PC-3 (cell line): Measurements from ENCODE around the gene THBS4. TPM values are rescaled to one million over a fixed set of nuclear protein-coding genes. Genes with fewer than 3 reads are reported as not detected.

ENCODE experiments used
- ATAC-seq: fragments of 200-7000 bp; cut with Tn5 transposase; 2 replicates; pipeline ENCODE4 v1.9.1; 2020; ENCODE audit warnings: mild to moderate bottlenecking, moderate library complexity
- BruUV-seq: library from RNA; stranded (reverse); fragments of 400-500 nt; replicated peaks from 2 replicates; lab custom pipeline; 2021; lab: Mats Ljungman, UMichigan
- CTCF ChIA-PET: fragments of 300-600 bp; sonication (Branson Sonifier 250); formaldehyde crosslinking; loops from one replicate; lab custom pipeline; 2022; ENCODE audit warnings: antibody characterized with exemption; lab: Charles Lee
- POLR2A ChIA-PET: fragments of 300-600 bp; sonication (Branson Sonifier 250); formaldehyde crosslinking; loops from one replicate; lab custom pipeline; 2022; ENCODE audit warnings: antibody characterized with exemption; ENCODE audit not compliant: unreplicated experiment; lab: Charles Lee
- DNase-seq: peaks from one replicate; pipeline ENCODE4 v3.0.0-alpha.2; 2015
- H2AFZ ChIP-seq: fragments of 300-600 bp; sonication (generic); 2 replicates; pipeline ENCODE4 v1.6.0; 2016; ENCODE audit warnings: antibody characterized with exemption, low read length
- H3F3A ChIP-seq: fragments of 300-600 bp; sonication (generic); one replicate; pipeline ENCODE4 v1.6.0; 2017; ENCODE audit warnings: antibody characterized with exemption, low read length, control low read depth, mild to moderate bottlenecking; ENCODE audit not compliant: unreplicated experiment
- H3K27ac ChIP-seq: fragments of 300-600 bp; sonication (generic); 2 replicates; pipeline ENCODE4 v1.5.1; 2016; ENCODE audit warnings: mild to moderate bottlenecking, low read length
- H3K27me3 ChIP-seq: fragments of 300-600 bp; sonication (generic); 2 replicates; pipeline ENCODE4 v1.6.1; 2016; ENCODE audit warnings: low read length, mixed read lengths
- H3K36me3 ChIP-seq: fragments of 300-600 bp; sonication (generic); 2 replicates; pipeline ENCODE4 v1.6.1; 2016; ENCODE audit warnings: low read depth, mixed run types, low read length, mixed read lengths
- H3K4me1 ChIP-seq: fragments of 300-600 bp; sonication (generic); 2 replicates; pipeline ENCODE4 v1.5.1; 2016; ENCODE audit warnings: low read length; ENCODE audit not compliant: insufficient read depth
- H3K4me2 ChIP-seq: fragments of 300-600 bp; sonication (generic); 2 replicates; pipeline ENCODE4 v1.6.0; 2016; ENCODE audit warnings: low read length
- H3K4me3 ChIP-seq: fragments of 300-600 bp; sonication (generic); 2 replicates; pipeline ENCODE4 v1.5.1; 2016; ENCODE audit warnings: mild to moderate bottlenecking, low read length, mixed read lengths
- H3K79me2 ChIP-seq: fragments of 300-600 bp; sonication (generic); 2 replicates; pipeline ENCODE4 v1.6.1; 2017; ENCODE audit warnings: low read length, mixed read lengths
- H3K9ac ChIP-seq: fragments of 300-600 bp; sonication (generic); 2 replicates; pipeline ENCODE4 v1.6.0; 2016; ENCODE audit warnings: mild to moderate bottlenecking, low read length
- H3K9me2 ChIP-seq: fragments of 300-600 bp; sonication (generic); replicated peaks from 2 replicates; pipeline ENCODE4 v1.6.1; 2016; ENCODE audit warnings: mixed run types, low read length, mixed read lengths
- H3K9me3 ChIP-seq: fragments of 300-600 bp; sonication (generic); 2 replicates; pipeline ENCODE4 v1.6.1; 2016; ENCODE audit warnings: low read length, mixed read lengths
- H4K20me1 ChIP-seq: fragments of 300-600 bp; sonication (generic); 2 replicates; pipeline ENCODE4 v1.6.1; 2016; ENCODE audit warnings: low read length, mixed read lengths
- EZH2 ChIP-seq: fragments of 300-600 bp; sonication (generic); IDR thresholded peaks from one replicate; pipeline ENCODE4 v1.6.1; 2017; ENCODE audit warnings: antibody characterized with exemption, mild to moderate bottlenecking, low read length; ENCODE audit not compliant: unreplicated experiment
- EZH2phosphoT487 ChIP-seq: fragments of 300-600 bp; sonication (generic); IDR thresholded peaks from 2 replicates; pipeline ENCODE4 v1.6.1; 2018; ENCODE audit warnings: mild to moderate bottlenecking, antibody characterized with exemption, low read length, borderline replicate concordance
- intact Hi-C: fragments of 100-400 bp; cut with micrococcal nuclease; formaldehyde crosslinking; loops from 2 replicates; pipeline ENCODE4 v1.9.0; 2023
- total RNA-seq: library from RNA; depleted of rRNA; stranded (reverse); fragments of >200 nt; gene quantifications from 2 replicates; pipeline ENCODE4 v1.2.3, GENCODE V29; 2014
- TF ChIP-seq, protein P1 (sequence below): fragments of 300-600 bp; sonication (generic); conservative IDR thresholded peaks from 2 replicates; pipeline ENCODE4 v1.5.1; 2017; ENCODE audit warnings: antibody characterized with exemption, low read depth, mild to moderate bottlenecking, low read length

The THBS4 gene
- total RNA-seq, 1 experiment from 2014 or later = 0.29 TPM

DNA sequence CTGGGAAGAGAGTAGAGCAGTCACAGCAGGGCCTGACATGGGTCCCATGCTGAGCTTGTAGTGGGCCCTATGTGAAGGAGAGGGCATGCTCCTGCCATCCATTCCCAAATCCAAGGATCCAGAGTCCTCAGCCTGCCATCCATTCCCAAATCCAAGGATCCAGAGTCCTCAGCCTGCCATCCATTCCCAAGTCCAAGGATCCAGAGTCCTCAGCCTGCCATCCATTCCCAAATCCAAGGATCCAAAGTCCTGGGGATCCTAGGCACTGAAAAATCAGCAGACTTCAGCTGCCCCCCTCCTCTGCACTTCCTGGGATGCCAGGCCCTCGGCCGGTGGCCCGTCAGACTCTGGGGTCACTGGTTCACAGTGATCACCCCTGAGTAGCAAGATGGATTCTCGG is 33.6 kb downstream of the THBS4 start:
- Histone ChIP-seq H3K4me1 (no peaks in the 10 kb centered on the region; the same call in 1 of the 2 replicates), H2AFZ (no peak overlapping the region), H3K27ac (no peak overlapping the region), H3K79me2 (no peaks in the 10 kb centered on the region), H3K4me3 (no peak overlapping the region), H3K27me3 (0 out of 2 replicates have a peak, but pooled peaks cover 4% of the 10 kb centered on the region), H3K36me3 (no peaks in the 10 kb centered on the region), H3K9ac (no peak overlapping the region), H3K9me2 (no peaks in the 10 kb centered on the region), H3F3A (no peaks in the 10 kb centered on the region), H3K4me2 (no peak overlapping the region), H4K20me1 (no peaks in the 10 kb centered on the region), H3K9me3 (no peaks in the 10 kb centered on the region)
- POLR2A ChIA-PET = no interaction called here
- BruUV-seq = no TSS peak
- ATAC-seq (no peak), DNase-seq (no peak)
- no peak for TF ChIP-seq EZH2
- no peak for TF ChIP-seq EZH2phosphoT487
- TF ChIP-seq, protein P1, sequence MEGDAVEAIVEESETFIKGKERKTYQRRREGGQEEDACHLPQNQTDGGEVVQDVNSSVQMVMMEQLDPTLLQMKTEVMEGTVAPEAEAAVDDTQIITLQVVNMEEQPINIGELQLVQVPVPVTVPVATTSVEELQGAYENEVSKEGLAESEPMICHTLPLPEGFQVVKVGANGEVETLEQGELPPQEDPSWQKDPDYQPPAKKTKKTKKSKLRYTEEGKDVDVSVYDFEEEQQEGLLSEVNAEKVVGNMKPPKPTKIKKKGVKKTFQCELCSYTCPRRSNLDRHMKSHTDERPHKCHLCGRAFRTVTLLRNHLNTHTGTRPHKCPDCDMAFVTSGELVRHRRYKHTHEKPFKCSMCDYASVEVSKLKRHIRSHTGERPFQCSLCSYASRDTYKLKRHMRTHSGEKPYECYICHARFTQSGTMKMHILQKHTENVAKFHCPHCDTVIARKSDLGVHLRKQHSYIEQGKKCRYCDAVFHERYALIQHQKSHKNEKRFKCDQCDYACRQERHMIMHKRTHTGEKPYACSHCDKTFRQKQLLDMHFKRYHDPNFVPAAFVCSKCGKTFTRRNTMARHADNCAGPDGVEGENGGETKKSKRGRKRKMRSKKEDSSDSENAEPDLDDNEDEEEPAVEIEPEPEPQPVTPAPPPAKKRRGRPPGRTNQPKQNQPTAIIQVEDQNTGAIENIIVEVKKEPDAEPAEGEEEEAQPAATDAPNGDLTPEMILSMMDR = no peak
- CTCF ChIA-PET = no interaction called here
- intact Hi-C loops = loop anchor here (5.0 kb wide), 1 partner anchor 131 kb away; no protein-coding TSS in a partner anchor

DNA sequence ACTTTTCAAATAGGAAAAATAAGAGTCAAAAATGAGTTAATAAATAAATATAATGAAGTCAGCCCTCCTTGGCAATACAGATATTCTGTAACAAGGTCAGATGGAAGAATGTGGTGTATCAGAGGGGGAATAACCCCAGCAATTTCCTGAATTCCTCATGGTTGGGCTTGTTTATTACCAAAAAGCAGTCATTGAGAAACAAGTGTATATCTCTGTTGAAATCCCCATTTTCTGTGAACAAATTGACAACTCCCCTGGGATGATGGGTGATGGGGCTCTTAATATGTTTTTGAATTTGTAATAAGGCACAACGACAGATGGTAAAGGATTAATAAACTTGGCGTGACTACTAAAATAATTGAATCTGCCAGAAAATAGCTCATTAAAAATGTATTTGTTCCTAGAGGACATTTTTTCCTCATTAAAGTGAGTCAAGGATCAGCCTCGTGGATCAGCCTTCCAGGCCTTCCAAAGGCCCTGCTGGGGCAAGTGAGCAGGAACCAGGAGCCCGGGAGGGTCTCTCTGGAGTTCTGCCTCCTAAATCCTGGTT is 34.2 kb downstream of the THBS4 start:
- Histone ChIP-seq H3K36me3 (no peaks in the 10 kb centered on the region), H4K20me1 (no peaks in the 10 kb centered on the region), H3K4me2 (no peak overlapping the region), H3K9me2 (no peaks in the 10 kb centered on the region), H3K79me2 (no peaks in the 10 kb centered on the region), H3K27me3 (0 out of 2 replicates have a peak, but pooled peaks cover 4% of the 10 kb centered on the region), H3K4me3 (no peak overlapping the region), H3K4me1 (no peaks in the 10 kb centered on the region; the same call in 1 of the 2 replicates), H3K9me3 (no peaks in the 10 kb centered on the region), H2AFZ (no peak overlapping the region), H3F3A (no peaks in the 10 kb centered on the region), H3K9ac (no peak overlapping the region), H3K27ac (no peak overlapping the region)
- TF ChIP-seq, protein P1 = no peak
- no peak for TF ChIP-seq EZH2phosphoT487
- TF ChIP-seq EZH2 = no peak
- CTCF ChIA-PET = no interaction called here
- DNase-seq = no peak
- ATAC-seq = no peak
- no TSS peak for BruUV-seq
- POLR2A ChIA-PET = no interaction called here
- intact Hi-C loops = loop anchor here (5.0 kb wide), 1 partner anchor 132 kb away; no protein-coding TSS in a partner anchor

DNA sequence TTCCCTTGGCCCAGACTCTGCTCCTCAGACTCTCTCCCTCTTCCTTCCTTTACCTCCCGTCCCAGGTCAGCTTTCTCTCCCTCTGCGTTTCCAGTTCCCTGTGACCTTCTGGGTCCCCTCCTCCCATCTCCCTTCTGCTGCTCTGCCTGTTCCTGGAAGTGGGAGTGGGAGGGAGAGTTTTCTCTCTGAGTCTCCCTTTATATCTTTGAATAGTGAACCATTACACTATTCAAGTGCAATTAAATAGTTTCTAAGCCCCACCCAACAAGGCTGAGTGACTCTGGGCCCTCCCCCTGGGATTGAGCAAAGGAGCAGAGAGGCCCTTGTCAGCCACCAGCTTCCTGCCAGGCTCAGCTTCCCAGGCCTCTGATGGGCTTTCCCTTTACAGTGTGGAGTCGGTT is 34.8 kb downstream of the THBS4 start:
- Histone ChIP-seq H3K4me1 (no peaks in the 10 kb centered on the region; the same call in 1 of the 2 replicates), H3K9me3 (no peaks in the 10 kb centered on the region), H3K4me3 (no peak overlapping the region), H2AFZ (no peak overlapping the region), H3K4me2 (no peak overlapping the region), H4K20me1 (no peaks in the 10 kb centered on the region), H3F3A (no peaks in the 10 kb centered on the region), H3K27me3 (0 out of 2 replicates have a peak, but pooled peaks cover 4% of the 10 kb centered on the region), H3K27ac (no peak overlapping the region), H3K79me2 (no peaks in the 10 kb centered on the region), H3K9ac (no peak overlapping the region), H3K9me2 (no peaks in the 10 kb centered on the region), H3K36me3 (no peaks in the 10 kb centered on the region)
- TF ChIP-seq EZH2 = no peak
- TF ChIP-seq, protein P1 = no peak
- no peak for TF ChIP-seq EZH2phosphoT487
- ATAC-seq (no peak), DNase-seq (no peak)
- intact Hi-C loops = loop anchor here (5.0 kb wide), 1 partner anchor 133 kb away; no protein-coding TSS in a partner anchor
- BruUV-seq = no TSS peak
- ChIA-PET CTCF (no interaction called here), POLR2A (no interaction called here)
